Astrocyte (in vitro differentiated cells and primary cell): ENCODE results near the gene HS6ST3.

Experiments used
- CTCF ChIP-seq: IDR thresholded peaks from 2 replicates; pipeline ENCODE4 v1.5.1; 2011; ENCODE audit warnings: low read depth, mild to moderate bottlenecking, inconsistent platforms, low read length, moderate library complexity; ENCODE audit not compliant: insufficient read depth
- EZH2 ChIP-seq: IDR thresholded peaks from 2 replicates; pipeline ENCODE4 v1.6.1; 2012; ENCODE audit warnings: mild to moderate bottlenecking, low read length, inconsistent platforms; ENCODE audit not compliant: insufficient read depth

- no peak for TF ChIP-seq CTCF
- no peak for TF ChIP-seq EZH2
Measured at GRCh38 chr13:96684907-96685306, 595.0 kb downstream of the HS6ST3 start.
